Stimulated activated CD8-positive, alpha-beta memory T cell treated with anti-CD3 and anti-CD28 coated beads, Interleukin-12 subunit alpha, Interleukin-12 subunit beta, amount 100 ng/mL, for 1 hour (primary cell): Measurements from ENCODE around the gene SLC35F5.
"Not testable (repeated sequence)": the region's sequence is repeated elsewhere in the genome, so short reads cannot be mapped to it uniquely, and the experiment has no call there.

Source experiments
- DNase-seq: peaks from one replicate; pipeline ENCODE4 v3.0.0-alpha.2; 2020; ENCODE audit warnings: low read depth

SLC35F5 gene

GRCh38 chr2:113756355-113757137 lies at the start of gene SLC35F5:
SLC35F5 (minus strand) TSS chr2:113756642; CDS start chr2:113756409, 233 bp downstream.
- peak; percentile 91 for DNase-seq

- no peak for DNase-seq
Measured at GRCh38 chr2:113799375-113799774, 42.9 kb upstream of the SLC35F5 start.

GRCh38 chr2:113797237-113797636 lies 40.8 kb upstream of the SLC35F5 start:
- DNase-seq = no peak

- no peak for DNase-seq
Measured at GRCh38 chr2:113796592-113797175, 40.2 kb upstream of the SLC35F5 start.

GRCh38 chr2:113795405-113795920 lies 39.0 kb upstream of the SLC35F5 start:
- DNase-seq = no peak

GRCh38 chr2:113791697-113792590 lies 35.5 kb upstream of the SLC35F5 start:
- DNase-seq = no peak

GRCh38 chr2:113784823-113785744 lies 28.6 kb upstream of the SLC35F5 start:
- no peak for DNase-seq

- DNase-seq = no peak
Measured at GRCh38 chr2:113780472-113780871, 24.0 kb upstream of the SLC35F5 start.

GRCh38 chr2:113777371-113777770 lies 20.9 kb upstream of the SLC35F5 start:
- no peak for DNase-seq

GRCh38 chr2:113776949-113777348 lies 20.5 kb upstream of the SLC35F5 start:
- no peak for DNase-seq

GRCh38 chr2:113774616-113775015 lies 18.2 kb upstream of the SLC35F5 start:
- DNase-seq = not testable (repeated sequence)

GRCh38 chr2:113770929-113771328 lies 14.5 kb upstream of the SLC35F5 start:
- DNase-seq = no peak

GRCh38 chr2:113769555-113769954 lies 13.1 kb upstream of the SLC35F5 start:
- no peak for DNase-seq

- no peak for DNase-seq
Measured at GRCh38 chr2:113768770-113769169, 12.3 kb upstream of the SLC35F5 start.

- no peak for DNase-seq
Measured at GRCh38 chr2:113767811-113768460, 11.5 kb upstream of the SLC35F5 start.

- no peak for DNase-seq
Measured at GRCh38 chr2:113765276-113765675, 8.8 kb upstream of the SLC35F5 start.

- DNase-seq = no peak
Measured at GRCh38 chr2:113762377-113763118, 6.1 kb upstream of the SLC35F5 start.

GRCh38 chr2:113760400-113760799 lies 4.0 kb upstream of the SLC35F5 start:
- DNase-seq = no peak

- DNase-seq = no peak
Measured at GRCh38 chr2:113757138-113757657, 756 bp upstream of the SLC35F5 start.

- DNase-seq = peak; percentile 16
Measured at GRCh38 chr2:113755835-113756354, 547 bp downstream of the SLC35F5 start.
